ENCODE measurements around the gene RXYLT1. TPM values are rescaled to one million over a fixed set of nuclear protein-coding genes. Genes with fewer than 3 reads are reported as not detected.
"Not testable (repeated sequence)": the region's sequence is repeated elsewhere in the genome, so short reads cannot be mapped to it uniquely, and the experiment has no call there.

The RXYLT1 gene, protein sequence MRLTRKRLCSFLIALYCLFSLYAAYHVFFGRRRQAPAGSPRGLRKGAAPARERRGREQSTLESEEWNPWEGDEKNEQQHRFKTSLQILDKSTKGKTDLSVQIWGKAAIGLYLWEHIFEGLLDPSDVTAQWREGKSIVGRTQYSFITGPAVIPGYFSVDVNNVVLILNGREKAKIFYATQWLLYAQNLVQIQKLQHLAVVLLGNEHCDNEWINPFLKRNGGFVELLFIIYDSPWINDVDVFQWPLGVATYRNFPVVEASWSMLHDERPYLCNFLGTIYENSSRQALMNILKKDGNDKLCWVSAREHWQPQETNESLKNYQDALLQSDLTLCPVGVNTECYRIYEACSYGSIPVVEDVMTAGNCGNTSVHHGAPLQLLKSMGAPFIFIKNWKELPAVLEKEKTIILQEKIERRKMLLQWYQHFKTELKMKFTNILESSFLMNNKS
- total RNA-seq, result 9.8 TPM

DNA sequence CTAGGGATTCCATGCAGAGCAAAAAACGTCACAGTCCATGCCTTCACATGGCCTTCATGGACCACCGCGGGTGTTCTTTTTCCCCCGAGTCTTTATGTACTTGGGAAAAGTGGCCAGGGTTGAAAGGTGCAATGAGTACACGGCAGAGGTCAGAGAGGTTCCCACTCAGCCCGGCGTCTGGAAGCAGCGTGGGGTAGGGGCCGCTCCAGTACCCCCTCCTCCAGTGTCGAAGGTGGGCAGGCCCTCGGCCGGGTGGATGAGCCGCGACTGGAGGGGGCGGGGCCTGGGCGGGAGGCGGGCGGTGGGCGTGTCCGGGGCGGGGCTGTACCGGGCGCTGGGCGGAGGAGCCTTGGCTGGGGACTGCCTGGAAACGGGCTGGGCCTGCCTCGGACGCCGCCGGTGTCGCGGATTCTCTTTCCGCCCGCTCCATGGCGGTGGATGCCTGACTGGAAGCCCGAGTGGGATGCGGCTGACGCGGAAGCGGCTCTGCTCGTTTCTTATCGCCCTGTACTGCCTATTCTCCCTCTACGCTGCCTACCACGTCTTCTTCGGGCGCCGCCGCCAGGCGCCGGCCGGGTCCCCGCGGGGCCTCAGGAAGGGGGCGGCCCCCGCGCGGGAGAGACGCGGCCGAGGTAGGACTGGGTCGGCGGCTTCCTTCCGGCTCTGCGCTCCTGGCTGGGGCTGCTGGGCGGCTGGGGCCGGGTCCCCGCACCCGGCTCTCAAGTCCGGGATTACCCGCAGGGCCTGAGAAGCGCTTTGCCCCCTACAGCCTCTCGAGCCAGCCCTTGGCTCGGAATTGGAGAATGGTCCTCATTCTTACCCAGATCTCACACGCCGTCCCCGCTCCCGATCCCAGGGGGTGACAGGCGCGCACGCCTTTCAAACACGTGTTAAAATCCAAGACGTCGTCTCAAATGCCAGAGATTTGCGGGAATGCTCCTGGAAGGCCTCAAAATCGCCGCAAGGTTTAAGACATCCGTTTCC, at the start of gene RXYLT1:
RXYLT1 (plus strand) TSS at position 412 of the 984 bp plus-strand sequence; CDS start at position 464, 52 bp downstream.
- peak; percentile 88 for DNase-seq (ENCODE audit: low spot score)
- ATAC-seq, result peak; percentile 98

DNA sequence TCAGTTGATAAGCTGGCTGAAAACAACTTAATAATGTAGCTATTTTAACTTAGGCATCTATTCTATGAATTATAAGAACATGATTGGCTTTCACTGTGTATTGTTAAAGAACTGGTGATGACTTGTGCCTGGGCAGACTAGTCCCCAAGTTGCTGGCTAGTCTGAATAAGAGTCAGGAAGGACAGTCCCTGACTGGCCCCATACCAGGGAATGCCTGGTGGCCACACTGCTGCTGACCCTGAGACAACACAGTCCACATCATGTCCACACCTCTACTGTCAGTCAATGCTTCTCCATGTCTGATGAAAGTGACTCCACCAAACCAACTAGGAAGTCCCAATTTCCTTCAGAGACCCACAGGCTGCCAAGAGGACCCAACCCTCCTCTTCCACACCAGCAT, 46.9 kb upstream of the RXYLT1 start:
- not testable (repeated sequence) for ATAC-seq; DNase-seq (ENCODE audit: low spot score)

DNA sequence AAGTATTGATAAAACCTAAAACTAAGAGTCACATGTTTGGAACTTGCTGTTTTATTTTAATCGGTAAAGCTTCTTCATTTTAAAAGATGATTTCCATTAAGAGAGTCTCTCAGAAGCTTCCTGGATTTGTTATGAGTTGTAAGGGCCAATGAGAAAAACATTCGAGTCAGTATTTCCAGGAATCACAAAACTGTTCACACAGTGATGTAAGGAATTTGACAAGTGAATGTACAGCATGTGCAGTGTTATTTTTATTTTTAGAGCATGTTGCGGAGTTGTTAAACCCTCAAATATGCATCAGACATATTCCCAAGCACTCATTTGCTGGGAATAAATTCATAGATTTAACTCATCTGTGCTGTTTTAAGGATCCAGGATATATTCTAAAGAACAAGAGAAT, 46.1 kb upstream of the RXYLT1 start:
- not testable (repeated sequence) for DNase-seq (ENCODE audit: low spot score)

DNA sequence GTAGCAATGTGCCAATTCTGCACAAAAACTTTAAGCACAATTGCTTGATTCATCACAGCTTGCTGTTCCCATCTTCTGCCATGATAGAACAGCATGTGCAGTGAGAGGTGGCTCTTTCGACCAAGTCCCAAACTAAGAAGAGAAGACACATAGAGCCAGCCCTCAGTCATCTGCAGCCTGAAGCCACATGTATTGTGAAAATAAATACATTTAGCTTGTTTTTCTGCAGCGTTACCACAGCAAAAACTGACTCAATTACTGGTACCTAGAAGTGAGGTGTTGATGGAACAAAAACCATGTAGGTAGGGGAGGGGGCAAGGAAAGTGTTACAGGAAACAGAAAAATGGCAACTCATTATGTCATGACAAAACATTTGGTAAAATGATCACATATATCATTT, 39.2 kb upstream of the RXYLT1 start:
- not testable (repeated sequence) for DNase-seq (ENCODE audit: low spot score); ATAC-seq

More for the DNA sequence above, 46.1 kb upstream of the RXYLT1 start:
- not testable (repeated sequence) for ATAC-seq

DNA sequence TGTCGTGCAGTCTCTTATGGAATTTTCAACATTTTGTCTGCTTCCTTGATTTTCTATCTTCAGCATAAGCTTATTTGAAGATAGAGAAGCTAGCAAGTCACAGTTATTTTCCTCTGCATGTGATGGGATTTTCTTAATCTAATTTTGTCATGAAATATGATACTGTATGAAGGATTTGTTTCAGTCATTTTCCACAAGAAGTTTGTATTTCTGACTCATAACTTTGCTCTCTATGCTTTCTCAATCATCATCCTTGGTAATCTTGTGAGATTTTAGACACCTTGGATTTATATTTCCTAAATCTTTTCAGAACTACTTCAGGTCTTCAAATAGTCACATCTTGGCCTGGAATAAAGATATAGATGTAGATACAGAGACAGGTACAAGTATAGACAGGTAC, 38.3 kb upstream of the RXYLT1 start:
- DNase-seq (ENCODE audit: low spot score); ATAC-seq: not testable (repeated sequence)

DNA sequence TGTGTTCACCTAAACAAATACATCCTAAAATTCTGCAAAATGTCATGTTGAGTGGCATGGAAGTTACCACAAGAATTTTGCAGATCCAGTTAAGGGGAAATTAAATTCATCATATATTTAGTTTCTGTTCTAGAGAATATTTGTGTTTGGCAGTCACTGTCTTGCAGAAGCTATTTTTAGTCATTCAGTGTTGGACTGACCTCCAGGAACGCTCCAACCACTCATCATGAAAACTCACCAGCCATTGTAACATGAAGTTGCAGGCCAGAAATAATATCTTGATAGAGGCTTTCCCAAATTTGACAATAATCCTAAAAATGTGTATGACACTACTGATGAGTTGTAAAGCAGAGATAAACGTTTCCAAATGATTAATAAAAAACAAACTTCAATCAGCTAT, 35.6 kb upstream of the RXYLT1 start:
- not testable (repeated sequence) for DNase-seq (ENCODE audit: low spot score); ATAC-seq

DNA sequence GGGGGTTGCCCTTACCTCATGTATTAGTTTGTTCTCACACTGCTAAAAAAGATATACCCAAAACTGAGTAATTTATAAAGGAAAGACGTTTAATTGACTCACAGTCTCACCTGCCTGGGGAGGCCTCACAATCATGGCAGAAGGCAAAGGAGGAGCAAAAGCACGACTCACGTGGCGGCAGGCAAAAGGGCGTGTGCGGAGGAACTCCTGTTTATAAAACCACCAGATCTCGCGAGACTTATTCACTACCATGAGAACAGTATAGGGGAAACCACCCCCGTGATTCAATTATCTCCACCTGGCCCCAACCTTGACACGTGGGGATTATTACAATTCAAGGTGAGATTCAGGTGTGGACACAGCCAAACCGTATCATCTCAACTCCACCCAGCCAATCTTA, 33.2 kb upstream of the RXYLT1 start:
- not testable (repeated sequence) for ATAC-seq; DNase-seq (ENCODE audit: low spot score)

DNA sequence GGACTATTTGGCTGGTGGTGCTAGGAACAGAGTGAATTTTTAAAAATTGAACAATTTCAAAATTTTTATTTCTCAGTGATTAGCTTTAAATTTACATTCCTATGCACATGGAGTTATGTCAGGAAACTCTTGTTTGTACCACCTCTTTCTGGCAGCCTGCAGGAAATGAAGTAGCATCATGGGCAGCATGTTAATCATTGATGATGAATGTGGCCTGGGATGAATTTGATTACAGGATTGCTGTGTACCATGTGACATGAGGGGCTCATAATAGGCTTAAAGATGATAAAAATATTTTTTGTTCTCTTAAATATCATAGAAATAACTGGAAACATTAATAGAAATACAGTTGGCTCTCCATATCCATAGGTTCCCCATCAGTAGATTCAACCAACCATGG, 32.6 kb upstream of the RXYLT1 start:
- DNase-seq (ENCODE audit: low spot score); ATAC-seq: not testable (repeated sequence)

DNA sequence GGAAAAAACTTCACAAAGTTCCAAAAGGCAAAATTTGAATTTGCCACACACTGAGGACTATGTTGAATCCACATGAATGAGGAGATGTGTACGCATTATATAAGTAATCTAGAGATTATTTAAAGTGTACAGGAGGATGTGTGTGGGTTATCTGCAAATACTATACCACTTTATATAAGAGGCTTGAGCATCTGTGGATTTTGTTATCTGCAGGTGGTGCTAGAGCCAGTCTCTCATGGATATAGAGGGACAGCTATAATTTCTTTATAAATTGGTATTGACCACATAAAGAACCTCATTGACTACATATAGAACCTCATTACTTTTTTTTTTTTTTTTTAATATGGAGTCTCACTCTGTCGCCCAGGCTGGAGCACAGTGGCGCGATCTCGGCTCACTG, 32.2 kb upstream of the RXYLT1 start:
- ATAC-seq, result no peak
- DNase-seq (ENCODE audit: low spot score), result no peak

DNA sequence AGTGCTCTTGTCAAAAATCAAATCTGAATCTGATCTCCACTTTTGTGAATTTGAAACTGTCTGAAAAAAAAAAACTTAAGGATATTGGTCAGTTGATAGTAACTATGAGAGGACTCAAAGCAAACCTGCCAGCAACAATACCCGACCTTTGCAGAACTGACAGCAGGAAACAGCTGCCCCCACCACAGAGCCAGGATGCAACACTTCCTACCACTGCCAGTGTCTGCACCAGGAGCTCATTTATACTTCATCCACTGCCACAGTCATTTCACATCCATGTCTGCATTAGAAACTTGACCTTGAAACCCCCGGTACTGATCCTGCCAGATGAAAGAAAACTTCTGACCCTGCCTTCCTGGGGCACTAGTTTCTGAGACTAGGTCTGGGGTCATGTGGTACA, 27.4 kb upstream of the RXYLT1 start:
- ATAC-seq (no peak), DNase-seq (ENCODE audit: low spot score) (no peak)

DNA sequence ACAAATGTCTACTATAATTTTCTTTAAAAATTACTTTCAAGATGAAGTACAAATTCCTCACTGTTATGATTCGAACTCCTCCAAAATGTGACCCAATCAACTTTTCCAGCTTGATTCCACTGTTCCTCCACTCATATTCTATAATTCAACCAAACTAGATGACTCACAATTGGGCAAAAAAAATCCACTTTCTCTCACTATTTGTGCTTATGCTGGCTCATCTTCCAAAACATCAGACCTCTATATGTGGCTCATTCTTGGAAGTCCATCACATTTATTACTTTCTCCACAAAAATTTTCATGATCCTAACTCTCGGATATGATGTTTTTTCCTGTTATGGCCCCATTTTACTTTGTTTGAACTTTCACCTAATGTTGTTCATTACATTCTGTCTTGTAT, 26.9 kb upstream of the RXYLT1 start:
- ATAC-seq, result no peak
- DNase-seq (ENCODE audit: low spot score), result no peak

DNA sequence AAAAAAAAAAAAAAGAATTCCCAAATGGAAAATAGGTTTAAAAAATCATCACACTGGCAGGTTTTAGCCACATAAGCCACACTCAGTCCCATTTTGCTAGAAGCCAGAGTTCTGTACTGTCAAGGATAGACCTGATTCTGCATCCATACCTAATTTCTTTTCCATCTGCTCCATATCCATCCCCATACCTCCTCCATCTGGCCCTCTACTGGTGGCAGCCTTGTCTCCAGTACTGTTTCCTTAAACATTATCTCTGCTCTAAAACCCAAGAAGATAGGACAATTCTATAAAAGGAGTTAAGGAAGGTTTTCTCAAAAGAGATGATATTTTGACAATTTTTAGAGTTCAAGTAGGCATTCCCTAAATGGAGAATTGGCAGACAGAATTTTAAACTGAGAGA, 26.0 kb upstream of the RXYLT1 start:
- ATAC-seq, result no peak
- no peak for DNase-seq (ENCODE audit: low spot score)

DNA sequence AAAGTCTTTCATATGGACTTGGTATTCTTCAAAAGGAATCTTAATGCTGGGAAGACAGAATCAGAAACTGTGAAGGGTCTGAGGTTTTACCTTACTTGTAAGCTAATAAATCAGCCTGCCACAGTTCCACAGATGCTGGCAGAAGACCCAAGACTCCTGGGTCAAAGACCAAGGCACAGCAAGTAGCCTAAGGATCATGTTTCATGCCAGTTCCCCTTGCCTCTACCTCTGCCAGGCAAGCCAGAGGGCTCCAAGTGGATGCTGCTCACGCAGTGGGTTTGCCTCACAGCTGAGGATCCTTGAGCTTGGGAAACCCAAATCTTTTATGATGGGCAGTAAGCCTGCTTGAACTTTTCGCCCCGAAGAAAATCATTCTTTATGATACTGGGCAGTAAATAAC, 15.2 kb upstream of the RXYLT1 start:
- ATAC-seq, result no peak
- no peak for DNase-seq (ENCODE audit: low spot score)

DNA sequence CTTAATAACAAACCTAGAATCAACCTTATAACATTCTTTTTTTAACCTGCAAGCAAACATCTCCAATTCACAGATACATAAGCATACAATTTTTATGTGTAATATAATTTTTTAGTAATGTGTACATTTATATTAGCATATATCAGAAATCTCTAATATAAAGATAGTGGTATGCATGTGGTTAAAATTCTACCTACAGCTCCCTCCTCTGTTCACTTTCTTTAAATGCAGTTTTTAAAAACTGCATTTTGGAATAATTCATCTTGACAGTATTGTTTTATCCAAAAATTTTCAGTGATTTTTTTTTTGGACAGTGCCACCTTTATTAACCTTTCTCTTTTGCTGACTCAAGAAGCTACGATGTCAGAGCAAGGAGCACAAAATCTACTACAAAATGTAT, 13.2 kb upstream of the RXYLT1 start:
- no peak for DNase-seq (ENCODE audit: low spot score)
- ATAC-seq, result no peak

DNA sequence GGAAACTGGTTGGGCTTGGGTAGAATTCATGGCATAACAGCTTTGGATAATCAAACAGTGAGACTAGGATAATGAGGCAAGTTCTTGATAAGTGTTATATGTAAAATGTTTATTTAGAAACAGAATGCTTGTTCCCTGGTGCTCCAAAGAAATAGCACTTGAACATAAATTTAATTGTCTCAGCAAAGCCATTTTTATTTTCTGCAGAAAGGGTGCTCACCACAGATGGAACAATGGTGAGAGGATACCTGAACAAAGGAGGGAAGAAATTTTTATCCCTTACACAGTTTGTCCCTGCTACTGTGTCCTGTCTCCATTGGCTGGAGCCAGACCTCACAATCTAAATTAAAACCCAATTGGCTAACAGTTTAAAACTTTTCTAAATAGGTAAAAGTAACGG, 9.3 kb upstream of the RXYLT1 start:
- DNase-seq (ENCODE audit: low spot score) (no peak), ATAC-seq (no peak)

DNA sequence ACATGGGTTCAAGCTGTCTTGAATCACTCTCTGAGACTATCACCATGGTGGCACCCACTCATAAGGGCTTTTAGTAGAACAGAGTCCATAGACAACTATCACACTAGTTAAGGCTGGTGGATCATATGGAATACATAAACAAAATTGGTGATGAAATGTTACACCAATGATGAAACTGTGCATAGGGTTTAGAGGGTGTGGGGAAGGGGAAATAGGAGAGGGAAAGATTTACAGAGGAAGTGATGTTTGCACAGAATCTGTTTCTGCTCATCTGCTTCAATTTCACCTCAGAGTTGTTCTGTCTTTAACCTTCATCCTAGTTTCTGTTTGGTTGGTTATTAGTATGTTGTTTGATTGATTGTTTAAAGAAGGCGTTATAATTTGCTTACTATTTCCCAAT, 2.4 kb upstream of the RXYLT1 start:
- ATAC-seq, result no peak
- no peak for DNase-seq (ENCODE audit: low spot score)

DNA sequence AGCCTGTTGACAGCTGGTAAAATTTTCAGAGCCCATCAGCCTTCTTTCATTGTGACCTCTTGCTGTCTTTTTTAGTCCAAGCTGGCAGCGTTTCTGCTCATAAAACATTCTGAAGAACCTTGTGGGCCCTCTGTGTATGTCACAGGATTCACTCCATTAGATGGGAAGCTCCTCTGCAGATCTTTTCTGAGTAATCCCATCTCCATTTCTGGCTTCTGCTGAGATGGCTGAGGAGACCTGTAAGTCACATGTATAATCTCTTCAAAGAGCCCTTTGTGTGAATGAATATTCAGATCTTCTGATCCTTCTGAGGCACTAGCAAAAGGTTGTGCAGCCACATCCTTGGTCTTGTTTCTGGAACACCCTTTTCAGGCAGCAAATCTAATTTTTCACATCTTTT, 2.8 kb downstream of the RXYLT1 start:
- DNase-seq (ENCODE audit: low spot score), result no peak
- no peak for ATAC-seq

DNA sequence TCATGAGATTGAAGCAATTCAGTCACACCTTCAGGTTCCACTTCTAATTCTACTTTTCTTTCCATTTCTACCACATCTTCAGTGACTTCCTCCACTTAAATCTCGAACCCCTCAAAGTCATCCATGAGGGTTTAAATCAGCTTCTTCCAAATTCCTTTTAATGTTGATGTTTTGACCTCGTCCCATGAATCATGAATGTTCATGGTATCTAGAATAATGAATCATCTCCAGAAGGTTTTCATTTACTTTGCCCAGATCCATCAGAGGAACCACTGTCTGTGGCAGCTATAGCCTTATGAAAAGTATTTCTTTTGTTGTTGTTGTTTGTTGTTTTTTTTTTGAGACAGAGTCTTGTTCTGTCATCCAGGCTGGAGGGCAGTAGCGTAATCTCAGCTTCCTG, 7.6 kb downstream of the RXYLT1 start:
- ATAC-seq (no peak), DNase-seq (ENCODE audit: low spot score) (no peak)

DNA sequence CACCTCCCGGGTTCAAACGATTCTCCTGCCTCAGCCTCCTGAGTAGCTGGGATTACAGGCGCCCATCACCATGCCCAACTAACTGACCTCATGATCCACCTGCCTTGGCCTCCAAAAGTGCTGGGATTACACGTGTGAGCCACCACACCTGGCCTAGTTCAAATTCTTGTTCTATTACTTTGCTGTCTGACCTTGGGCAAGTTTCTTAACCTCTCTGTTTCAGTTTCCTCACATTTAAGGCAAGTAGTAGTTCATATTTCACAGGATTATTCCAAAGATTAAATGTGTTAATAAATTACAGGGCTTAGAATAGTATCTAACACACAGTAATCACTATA, 10.9 kb downstream of the RXYLT1 start:
- ATAC-seq (no peak), DNase-seq (ENCODE audit: low spot score) (no peak)

DNA sequence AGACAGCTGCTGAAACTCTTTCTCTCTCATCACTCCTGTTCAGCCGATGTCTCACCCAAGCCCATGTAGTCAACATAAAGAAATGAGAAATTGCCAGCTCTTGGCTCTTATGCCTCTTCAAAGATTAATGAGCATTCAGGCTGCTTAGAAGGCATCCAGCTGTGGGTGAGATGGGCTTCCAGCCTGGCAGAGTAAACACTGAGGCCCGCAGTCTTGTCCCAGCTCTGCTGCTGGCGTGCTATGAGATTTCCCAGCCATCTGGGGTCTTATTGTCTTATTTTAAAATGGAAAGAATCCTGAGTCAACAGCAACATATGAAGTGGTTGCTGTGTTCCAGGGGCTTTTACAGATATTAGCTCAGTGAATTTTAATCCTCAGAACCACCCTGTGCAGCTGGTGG, 12.6 kb downstream of the RXYLT1 start:
- ATAC-seq, result no peak
- DNase-seq (ENCODE audit: low spot score), result no peak

DNA sequence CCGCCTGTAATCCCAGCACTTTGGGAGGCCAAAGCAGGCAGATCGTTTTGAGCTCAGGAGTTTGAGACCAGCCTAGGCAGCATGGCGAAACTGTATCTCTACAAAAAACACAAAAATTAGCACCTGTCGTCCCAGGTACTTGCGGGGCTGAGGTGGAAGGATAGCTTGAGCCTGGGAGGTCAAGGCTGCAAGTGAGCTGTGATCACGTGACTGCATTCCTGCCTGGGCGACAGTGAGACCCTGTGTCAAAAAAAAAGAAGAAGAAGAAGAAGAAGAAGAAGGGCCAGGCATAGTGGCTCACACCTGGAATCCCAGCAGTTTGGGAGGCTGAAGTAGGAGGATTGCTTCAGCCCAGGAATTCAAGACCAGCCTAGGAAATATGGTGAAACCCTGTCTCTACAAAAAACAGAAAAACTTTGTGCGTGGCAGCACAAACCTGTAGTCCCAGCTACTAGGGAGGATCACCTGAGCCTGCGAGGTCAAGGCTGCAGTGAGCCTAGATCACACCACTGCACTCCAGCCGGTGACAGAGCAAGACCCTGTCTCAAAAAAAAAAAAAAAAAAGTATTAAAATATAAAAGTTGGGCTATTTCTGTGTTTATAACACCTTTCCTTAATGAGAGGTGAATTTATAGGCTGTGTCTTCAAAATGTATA, 15.5 kb downstream of the RXYLT1 start:
- DNase-seq (ENCODE audit: low spot score), result no peak

More for the DNA sequence above, 15.5 kb downstream of the RXYLT1 start:
- ATAC-seq, result no peak

Data from left lobe of liver (tissue), 2 donors.